GM12872 (cell line): ENCODE measurements around the gene NECTIN2.
"Not testable (repeated sequence)": the region's sequence is repeated elsewhere in the genome, so short reads cannot be mapped to it uniquely, and the experiment has no call there.

ENCODE experiments used
- CTCF ChIP-seq: IDR thresholded peaks from 3 replicates; pipeline ENCODE4 v1.5.1; 2011; ENCODE audit warnings: low read depth, mild to moderate bottlenecking, low read length, moderate library complexity; ENCODE audit not compliant: insufficient read depth

The NECTIN2 gene

DNA sequence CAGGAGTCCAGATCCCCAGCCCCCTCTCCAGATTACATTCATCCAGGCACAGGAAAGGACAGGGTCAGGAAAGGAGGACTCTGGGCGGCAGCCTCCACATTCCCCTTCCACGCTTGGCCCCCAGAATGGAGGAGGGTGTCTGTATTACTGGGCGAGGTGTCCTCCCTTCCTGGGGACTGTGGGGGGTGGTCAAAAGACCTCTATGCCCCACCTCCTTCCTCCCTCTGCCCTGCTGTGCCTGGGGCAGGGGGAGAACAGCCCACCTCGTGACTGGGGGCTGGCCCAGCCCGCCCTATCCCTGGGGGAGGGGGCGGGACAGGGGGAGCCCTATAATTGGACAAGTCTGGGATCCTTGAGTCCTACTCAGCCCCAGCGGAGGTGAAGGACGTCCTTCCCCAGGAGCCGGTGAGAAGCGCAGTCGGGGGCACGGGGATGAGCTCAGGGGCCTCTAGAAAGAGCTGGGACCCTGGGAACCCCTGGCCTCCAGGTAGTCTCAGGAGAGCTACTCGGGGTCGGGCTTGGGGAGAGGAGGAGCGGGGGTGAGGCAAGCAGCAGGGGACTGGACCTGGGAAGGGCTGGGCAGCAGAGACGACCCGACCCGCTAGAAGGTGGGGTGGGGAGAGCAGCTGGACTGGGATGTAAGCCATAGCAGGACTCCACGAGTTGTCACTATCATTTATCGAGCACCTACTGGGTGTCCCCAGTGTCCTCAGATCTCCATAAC, 59.5 kb downstream of the NECTIN2 start, which contains the start of gene APOE:
TSS of gene APOE (plus strand) at position 360 of the 724 bp plus-strand sequence. CDS start 829 bp downstream, outside the sequence.
- no peak for TF ChIP-seq CTCF

GRCh38 chr19:44907613-44908012, 61.5 kb downstream of the NECTIN2 start:
- TF ChIP-seq CTCF = no peak

DNA sequence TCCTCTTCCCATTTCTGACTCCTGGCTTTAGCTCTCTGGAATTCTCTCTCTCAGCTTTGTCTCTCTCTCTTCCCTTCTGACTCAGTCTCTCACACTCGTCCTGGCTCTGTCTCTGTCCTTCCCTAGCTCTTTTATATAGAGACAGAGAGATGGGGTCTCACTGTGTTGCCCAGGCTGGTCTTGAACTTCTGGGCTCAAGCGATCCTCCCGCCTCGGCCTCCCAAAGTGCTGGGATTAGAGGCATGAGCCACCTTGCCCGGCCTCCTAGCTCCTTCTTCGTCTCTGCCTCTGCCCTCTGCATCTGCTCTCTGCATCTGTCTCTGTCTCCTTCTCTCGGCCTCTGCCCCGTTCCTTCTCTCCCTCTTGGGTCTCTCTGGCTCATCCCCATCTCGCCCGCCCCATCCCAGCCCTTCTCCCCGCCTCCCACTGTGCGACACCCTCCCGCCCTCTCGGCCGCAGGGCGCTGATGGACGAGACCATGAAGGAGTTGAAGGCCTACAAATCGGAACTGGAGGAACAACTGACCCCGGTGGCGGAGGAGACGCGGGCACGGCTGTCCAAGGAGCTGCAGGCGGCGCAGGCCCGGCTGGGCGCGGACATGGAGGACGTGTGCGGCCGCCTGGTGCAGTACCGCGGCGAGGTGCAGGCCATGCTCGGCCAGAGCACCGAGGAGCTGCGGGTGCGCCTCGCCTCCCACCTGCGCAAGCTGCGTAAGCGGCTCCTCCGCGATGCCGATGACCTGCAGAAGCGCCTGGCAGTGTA, 62.2 kb downstream of the NECTIN2 start:
- no peak for TF ChIP-seq CTCF

- no peak for TF ChIP-seq CTCF
Observed at GRCh38 chr19:44908836-44909261, 62.8 kb downstream of the NECTIN2 start.

GRCh38 chr19:44909775-44910174, 63.7 kb downstream of the NECTIN2 start:
- TF ChIP-seq CTCF = no peak

DNA sequence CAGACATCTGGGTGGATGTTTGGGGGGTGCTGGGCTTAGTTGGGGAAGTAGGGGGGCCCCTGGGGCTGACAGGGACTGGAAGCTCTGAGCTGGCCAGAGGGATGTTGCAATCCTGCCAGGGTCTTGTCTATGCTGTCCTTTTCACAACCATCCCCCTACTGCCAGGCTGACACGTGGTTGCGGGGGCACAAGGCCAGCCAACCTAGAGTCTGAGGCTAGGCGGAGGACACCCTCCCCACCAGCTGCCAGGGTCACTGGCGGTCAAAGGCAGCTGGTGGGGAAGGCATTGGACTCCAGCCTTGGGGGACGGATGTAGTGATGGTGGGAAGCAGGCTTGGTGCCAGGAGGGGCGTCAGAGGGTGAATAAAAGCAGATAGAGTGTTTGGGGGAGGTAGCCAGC, 66.8 kb downstream of the NECTIN2 start:
- TF ChIP-seq CTCF = no peak

DNA sequence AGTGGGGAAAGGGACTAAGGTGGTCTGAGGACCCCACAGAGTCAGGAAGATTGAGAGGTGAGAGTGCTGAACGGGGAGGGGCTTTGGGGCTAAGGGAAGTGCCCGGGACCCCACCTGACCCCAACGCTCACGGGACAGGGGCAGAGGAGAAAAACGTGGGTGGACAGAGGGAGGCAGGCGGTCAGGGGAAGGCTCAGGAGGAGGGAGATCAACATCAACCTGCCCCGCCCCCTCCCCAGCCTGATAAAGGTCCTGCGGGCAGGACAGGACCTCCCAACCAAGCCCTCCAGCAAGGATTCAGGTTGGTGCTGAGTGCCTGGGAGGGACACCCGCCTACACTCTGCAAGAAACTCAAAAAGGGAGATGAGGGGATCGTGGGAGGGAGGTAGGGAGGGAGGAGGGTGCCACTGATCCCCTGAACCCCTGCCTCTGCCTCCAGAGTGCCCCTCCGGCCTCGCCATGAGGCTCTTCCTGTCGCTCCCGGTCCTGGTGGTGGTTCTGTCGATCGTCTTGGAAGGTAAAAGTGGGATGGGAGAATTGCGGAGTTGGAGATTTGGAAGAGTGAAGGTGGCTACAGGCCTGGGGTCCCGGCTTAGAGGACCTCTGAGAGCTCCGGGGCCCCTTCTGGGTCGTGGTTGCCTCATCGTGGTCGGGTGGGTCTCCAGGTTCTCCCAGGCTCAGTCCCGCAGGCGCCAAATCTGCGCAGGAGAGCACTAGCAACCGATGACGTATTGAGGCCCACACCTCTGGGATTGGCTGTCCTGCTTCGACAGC, 68.5 kb downstream of the NECTIN2 start, which contains the start of gene APOC1:
TSS of gene APOC1 (plus strand) at position 176 of the 774 bp plus-strand sequence. CDS start at position 460, 284 bp downstream.
- TF ChIP-seq CTCF = not testable (repeated sequence)
